PC-9 (cell line): ENCODE results near the gene LMCD1. TPM values are rescaled to one million over a fixed set of nuclear protein-coding genes. Genes with fewer than 3 reads are reported as not detected.

ENCODE experiments used
- BruUV-seq: library from RNA; stranded (reverse); fragments of 400-500 nt; replicated peaks from 2 replicates; lab custom pipeline; 2021; lab: Mats Ljungman, UMichigan
- CTCF ChIA-PET: fragments of 300-600 bp; sonication (Branson Sonifier 250); formaldehyde crosslinking; loops from one replicate; lab custom pipeline; 2022; ENCODE audit warnings: antibody characterized with exemption; lab: Charles Lee
- POLR2A ChIA-PET: fragments of 300-600 bp; sonication (Branson Sonifier 250); formaldehyde crosslinking; loops from one replicate; lab custom pipeline; 2022; ENCODE audit warnings: antibody characterized with exemption; ENCODE audit not compliant: unreplicated experiment; lab: Charles Lee
- DNase-seq, 2 experiments: peaks; one replicate each; pipeline versions ENCODE4 v3.0.0 to v3.0.0-alpha.2; 2015 to 2022; ENCODE audit warnings: mixed read lengths in 1 of 2
- H2AFZ ChIP-seq: fragments of 200-600 bp; sonication (generic); 2 replicates; pipeline ENCODE4 v1.8.1; 2017; ENCODE audit warnings: antibody characterized with exemption
- H3F3A ChIP-seq: fragments of 200-600 bp; sonication (generic); 2 replicates; pipeline ENCODE4 v1.8.1; 2017; ENCODE audit warnings: antibody characterized with exemption, mild to moderate bottlenecking, low read depth; ENCODE audit not compliant: insufficient read depth
- H3K27ac ChIP-seq: fragments of 200-600 bp; sonication (generic); 2 replicates; pipeline ENCODE4 v1.6.1; 2016; ENCODE audit warnings: mixed run types
- H3K27me3 ChIP-seq: fragments of 200-600 bp; sonication (generic); 2 replicates; pipeline ENCODE4 v1.6.1; 2016; ENCODE audit warnings: low read depth, mixed run types; ENCODE audit not compliant: insufficient read depth
- H3K36me3 ChIP-seq: fragments of 200-600 bp; sonication (generic); 2 replicates; pipeline ENCODE4 v1.6.1; 2016; ENCODE audit warnings: low read depth, mixed run types
- H3K4me1 ChIP-seq: fragments of 200-600 bp; sonication (generic); replicated peaks from 2 replicates; pipeline ENCODE4 v1.6.1; 2016; ENCODE audit warnings: mixed run types; ENCODE audit not compliant: insufficient read depth
- H3K4me2 ChIP-seq: fragments of 200-600 bp; sonication (generic); 2 replicates; pipeline ENCODE4 v1.6.1; 2017; ENCODE audit warnings: mixed run types
- H3K4me3 ChIP-seq: fragments of 200-600 bp; sonication (generic); 2 replicates; pipeline ENCODE4 v1.6.1; 2016; ENCODE audit warnings: mixed run types
- H3K79me2 ChIP-seq: fragments of 200-600 bp; sonication (generic); 2 replicates; pipeline ENCODE4 v1.6.1; 2017; ENCODE audit warnings: low read depth, mixed run types
- H3K9me2 ChIP-seq: fragments of 200-600 bp; sonication (generic); 2 replicates; pipeline ENCODE4 v1.8.1; 2017; ENCODE audit warnings: mild to moderate bottlenecking; ENCODE audit not compliant: insufficient read depth
- H3K9me3 ChIP-seq: fragments of 200-600 bp; sonication (generic); 2 replicates; pipeline ENCODE4 v1.8.1; 2016; ENCODE audit warnings: low read depth; ENCODE audit not compliant: insufficient read depth
- H4K20me1 ChIP-seq: fragments of 200-600 bp; sonication (generic); 2 replicates; pipeline ENCODE4 v1.8.1; 2017; ENCODE audit not compliant: insufficient read depth
- EZH2 ChIP-seq: fragments of 200-600 bp; sonication (generic); IDR thresholded peaks from 2 replicates; pipeline ENCODE4 v1.8.0; 2017; ENCODE audit warnings: antibody characterized with exemption, low read depth
- intact Hi-C: fragments of 100-400 bp; cut with micrococcal nuclease; formaldehyde crosslinking; loops from one replicate; pipeline ENCODE4 v1.10.0; 2022; ENCODE audit not compliant: unreplicated experiment
- total RNA-seq: library from RNA; stranded (reverse); gene quantifications from 2 replicates; pipeline ENCODE4 v1.2.3, GENCODE V29; 2021
- TF ChIP-seq, protein P1 (sequence below): fragments of 200-600 bp; sonication (generic); conservative IDR thresholded peaks from 2 replicates; pipeline ENCODE4 v1.6.1; 2017; ENCODE audit warnings: mixed run types, antibody characterized with exemption, mild to moderate bottlenecking, moderate library complexity

The LMCD1 gene
- total RNA-seq, 1 experiment from 2014 or later: 10.3 TPM

DNA sequence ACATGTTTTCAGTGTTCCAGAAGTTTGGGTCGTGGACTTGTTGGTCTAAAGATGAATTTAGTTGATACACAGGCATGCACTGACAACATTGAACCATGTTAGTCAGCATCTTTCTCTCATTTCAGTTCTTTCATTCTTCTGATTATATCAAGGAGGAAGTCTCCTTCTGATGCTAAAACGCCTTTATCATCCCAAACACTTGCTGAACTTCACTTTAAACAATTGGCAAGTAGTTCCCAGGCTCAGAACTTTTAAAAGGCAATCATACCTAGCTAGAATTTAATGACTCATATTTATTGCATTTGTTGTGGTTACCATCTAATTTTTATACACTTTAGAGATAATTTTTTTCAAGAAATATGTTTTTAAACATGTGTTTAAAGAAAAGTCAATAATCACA, 15.9 kb downstream of the LMCD1 start:
- H3K79me2 ChIP-seq: no peaks in the 10 kb centered on the region
- DNase-seq: no peak
- CTCF ChIA-PET: no interaction called here
- no peak for TF ChIP-seq EZH2
- TF ChIP-seq, protein P1, sequence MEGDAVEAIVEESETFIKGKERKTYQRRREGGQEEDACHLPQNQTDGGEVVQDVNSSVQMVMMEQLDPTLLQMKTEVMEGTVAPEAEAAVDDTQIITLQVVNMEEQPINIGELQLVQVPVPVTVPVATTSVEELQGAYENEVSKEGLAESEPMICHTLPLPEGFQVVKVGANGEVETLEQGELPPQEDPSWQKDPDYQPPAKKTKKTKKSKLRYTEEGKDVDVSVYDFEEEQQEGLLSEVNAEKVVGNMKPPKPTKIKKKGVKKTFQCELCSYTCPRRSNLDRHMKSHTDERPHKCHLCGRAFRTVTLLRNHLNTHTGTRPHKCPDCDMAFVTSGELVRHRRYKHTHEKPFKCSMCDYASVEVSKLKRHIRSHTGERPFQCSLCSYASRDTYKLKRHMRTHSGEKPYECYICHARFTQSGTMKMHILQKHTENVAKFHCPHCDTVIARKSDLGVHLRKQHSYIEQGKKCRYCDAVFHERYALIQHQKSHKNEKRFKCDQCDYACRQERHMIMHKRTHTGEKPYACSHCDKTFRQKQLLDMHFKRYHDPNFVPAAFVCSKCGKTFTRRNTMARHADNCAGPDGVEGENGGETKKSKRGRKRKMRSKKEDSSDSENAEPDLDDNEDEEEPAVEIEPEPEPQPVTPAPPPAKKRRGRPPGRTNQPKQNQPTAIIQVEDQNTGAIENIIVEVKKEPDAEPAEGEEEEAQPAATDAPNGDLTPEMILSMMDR: no peak
- no peak overlapping the region for H3K4me3 ChIP-seq
- H3K9me2 ChIP-seq: no peaks in the 10 kb centered on the region
- intact Hi-C loops: no loop called here
- BruUV-seq: no TSS peak
- no peaks in the 10 kb centered on the region for H4K20me1 ChIP-seq
- H3F3A ChIP-seq: no peaks in the 10 kb centered on the region
- POLR2A ChIA-PET: no interaction called here
- H3K36me3 ChIP-seq: no peaks in the 10 kb centered on the region
- H3K27ac ChIP-seq: no peak overlapping the region
- H3K4me2 ChIP-seq: no peak overlapping the region
- H3K27me3 ChIP-seq: no peaks in the 10 kb centered on the region
- no peak overlapping the region for H2AFZ ChIP-seq
- no peaks in the 10 kb centered on the region for H3K9me3 ChIP-seq
- no peaks in the 10 kb centered on the region for H3K4me1 ChIP-seq

DNA sequence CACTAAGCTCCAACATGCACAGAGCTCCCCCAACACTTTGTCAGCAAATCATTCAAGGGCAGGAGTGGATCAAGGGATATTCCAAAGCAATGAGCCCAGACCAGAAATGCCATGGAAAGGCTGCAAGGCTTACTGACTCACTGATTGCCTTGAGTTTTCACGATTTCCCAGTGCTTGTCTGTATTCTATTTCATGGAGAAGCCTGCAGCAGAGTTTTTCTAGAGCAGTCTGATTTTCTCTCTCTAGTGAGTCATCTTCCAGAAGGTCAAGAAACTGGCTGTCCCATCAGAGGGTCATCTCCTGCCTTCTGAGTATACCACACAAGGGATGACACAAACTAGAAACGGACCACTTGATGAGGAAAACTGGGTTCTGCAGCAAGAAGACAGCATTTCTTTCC, 16.5 kb downstream of the LMCD1 start:
- no peaks in the 10 kb centered on the region for H3K4me1 ChIP-seq
- CTCF ChIA-PET: no interaction called here
- H3K27ac ChIP-seq: no peak overlapping the region
- H3K9me3 ChIP-seq: no peaks in the 10 kb centered on the region
- H3K4me2 ChIP-seq: no peak overlapping the region
- no peaks in the 10 kb centered on the region for H3K79me2 ChIP-seq
- no TSS peak for BruUV-seq
- TF ChIP-seq, protein P1: no peak
- H4K20me1 ChIP-seq: no peaks in the 10 kb centered on the region
- no peaks in the 10 kb centered on the region for H3K9me2 ChIP-seq
- no peaks in the 10 kb centered on the region for H3K36me3 ChIP-seq
- H3K27me3 ChIP-seq: no peaks in the 10 kb centered on the region
- POLR2A ChIA-PET: no interaction called here
- no peaks in the 10 kb centered on the region for H3F3A ChIP-seq
- no peak for DNase-seq
- H2AFZ ChIP-seq: no peak overlapping the region
- H3K4me3 ChIP-seq: no peak overlapping the region
- intact Hi-C loops: no loop called here

DNA sequence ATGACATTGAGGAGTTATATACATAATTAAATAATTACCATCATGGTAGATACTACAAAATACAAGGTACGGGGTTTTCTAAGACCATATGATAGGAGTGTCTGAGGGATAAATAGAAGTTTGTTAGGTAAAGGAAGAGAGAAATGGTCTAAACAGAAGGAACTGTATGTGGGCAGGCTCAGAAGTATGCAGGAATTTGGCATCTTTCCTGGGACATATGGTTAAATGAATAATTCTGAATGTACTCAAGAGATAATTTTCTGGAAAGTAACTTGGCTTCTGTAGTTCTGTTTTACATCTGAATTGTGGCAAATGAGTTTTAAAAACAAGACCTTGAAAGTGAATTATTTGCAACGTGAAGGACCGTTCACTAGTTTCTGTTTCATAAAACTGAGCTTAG, 17.5 kb downstream of the LMCD1 start:
- no peaks in the 10 kb centered on the region for H3K9me3 ChIP-seq
- H3K4me2 ChIP-seq: no peak overlapping the region
- CTCF ChIA-PET: no interaction called here
- no peaks in the 10 kb centered on the region for H3K27me3 ChIP-seq
- H3K9me2 ChIP-seq: no peaks in the 10 kb centered on the region
- intact Hi-C loops: no loop called here
- H3K4me3 ChIP-seq: no peak overlapping the region
- no peaks in the 10 kb centered on the region for H3F3A ChIP-seq
- H4K20me1 ChIP-seq: no peaks in the 10 kb centered on the region
- H3K36me3 ChIP-seq: no peaks in the 10 kb centered on the region
- H3K27ac ChIP-seq: no peak overlapping the region
- DNase-seq: no peak
- POLR2A ChIA-PET: no interaction called here
- TF ChIP-seq EZH2: no peak
- TF ChIP-seq, protein P1: no peak
- no peaks in the 10 kb centered on the region for H3K79me2 ChIP-seq
- H3K4me1 ChIP-seq: no peaks in the 10 kb centered on the region
- H2AFZ ChIP-seq: no peak overlapping the region
- BruUV-seq: no TSS peak
